Measurements from ENCODE around the gene HSD17B10.
A peak's percentile ranks its signal among the peaks of the same experiment; 100 is the strongest.
"Not testable (repeated sequence)": the region's sequence is repeated elsewhere in the genome, so short reads cannot be mapped to it uniquely, and the experiment has no call there.

HSD17B10 gene

DNA sequence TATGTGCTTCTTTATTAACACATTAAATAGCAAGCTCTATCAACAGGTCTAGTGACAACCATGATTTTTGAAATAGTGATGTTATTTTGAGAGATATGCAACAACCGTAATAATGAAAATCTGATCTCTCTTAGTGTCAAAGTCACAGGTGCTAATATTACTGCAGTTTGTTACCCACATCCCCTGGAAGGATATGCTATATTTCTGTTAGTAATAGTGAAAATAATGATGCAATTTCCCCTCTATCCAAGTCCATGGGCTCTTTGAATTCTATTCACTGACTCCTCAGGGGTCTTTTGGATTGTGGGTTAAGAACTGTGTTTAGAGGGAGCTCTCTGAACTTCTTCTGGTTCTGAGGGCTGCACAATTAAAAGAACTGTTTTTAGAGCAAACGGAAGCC is 3.0 kb upstream of the HSD17B10 start:
- no peak for DNase-seq (ENCODE audit: low spot score)

DNA sequence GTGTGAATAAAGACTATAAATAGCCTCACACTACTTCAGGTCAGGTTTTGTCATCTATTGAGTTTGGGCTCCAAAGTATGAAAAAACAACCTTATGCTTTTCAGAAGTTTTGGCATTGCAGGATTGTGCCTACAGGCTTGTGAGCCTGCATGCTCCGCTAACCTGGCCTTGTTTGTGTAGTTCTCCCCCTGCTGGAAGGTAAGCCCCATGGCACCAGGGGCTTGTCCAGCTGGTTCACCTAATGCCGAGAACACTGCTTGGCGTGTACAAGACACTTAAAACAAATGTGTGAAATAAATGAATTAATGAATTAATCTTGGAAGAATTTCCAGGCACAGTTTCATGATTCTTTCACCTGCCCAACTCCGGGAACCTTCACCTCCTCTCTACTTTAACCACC is 1.8 kb upstream of the HSD17B10 start:
- DNase-seq (ENCODE audit: low spot score), result peak; percentile 58

GRCh38 chrX:53430231-53430630 is 3.9 kb downstream of the HSD17B10 start:
- DNase-seq (ENCODE audit: low spot score), result no peak

DNA sequence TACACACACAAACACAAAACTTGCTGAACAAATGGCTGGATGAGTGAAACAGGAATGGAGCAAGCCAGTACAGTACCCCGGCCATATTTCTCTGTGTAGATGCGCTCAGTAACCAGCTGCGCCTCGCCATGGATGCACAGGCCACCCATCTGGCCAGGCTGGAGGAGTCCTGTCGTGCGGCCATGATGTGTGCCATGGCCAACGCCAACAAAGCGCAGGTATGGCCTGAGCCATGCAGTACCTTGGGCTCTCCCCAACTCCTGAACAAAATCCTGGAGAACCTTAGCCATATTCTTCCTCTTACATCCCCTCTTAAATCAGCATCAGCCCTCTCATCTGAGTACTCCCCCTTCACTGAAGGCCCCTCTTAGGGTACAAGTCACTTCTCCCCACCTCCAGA is 4.4 kb downstream of the HSD17B10 start:
- no peak for DNase-seq (ENCODE audit: low spot score)

DNA sequence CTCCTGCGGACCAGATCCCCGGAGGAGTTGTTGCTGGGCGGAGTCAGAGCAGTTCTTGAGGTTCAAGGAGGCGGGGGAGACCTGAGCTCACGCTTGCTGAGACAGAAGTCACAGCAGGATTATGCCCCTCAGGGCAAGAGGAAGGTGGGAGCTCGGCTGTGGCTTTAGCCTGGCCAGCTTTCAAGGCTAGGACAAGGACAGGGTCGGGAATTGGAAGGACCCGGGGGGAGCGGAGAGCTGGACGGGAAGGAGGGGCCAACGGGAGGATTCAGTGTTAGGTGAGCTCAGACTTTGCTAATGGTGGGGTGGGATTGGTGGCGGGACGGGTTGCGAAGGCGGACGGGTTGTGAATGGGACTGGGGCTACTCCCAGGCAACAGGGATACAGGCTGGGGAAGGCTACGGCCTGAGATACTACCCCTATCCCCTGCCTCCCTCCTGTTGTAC is 11.3 kb downstream of the HSD17B10 start, which contains the start of gene RIBC1:
Gene RIBC1, plus strand, starts transcription at position 13 of the 446 bp plus-strand sequence. CDS start 3,404 bp downstream, outside the sequence.
- no peak for DNase-seq (ENCODE audit: low spot score)

GRCh38 chrX:53422086-53422860 is 11.9 kb downstream of the HSD17B10 start, which contains the start of gene SMC1A:
SMC1A (minus strand) TSS chrX:53422654; CDS start chrX:53422600, 54 bp downstream.
- DNase-seq (ENCODE audit: low spot score), result peak; percentile 87

GRCh38 chrX:53421772-53422085 is 12.4 kb downstream of the HSD17B10 start:
- peak; percentile 31 for DNase-seq (ENCODE audit: low spot score)

DNA sequence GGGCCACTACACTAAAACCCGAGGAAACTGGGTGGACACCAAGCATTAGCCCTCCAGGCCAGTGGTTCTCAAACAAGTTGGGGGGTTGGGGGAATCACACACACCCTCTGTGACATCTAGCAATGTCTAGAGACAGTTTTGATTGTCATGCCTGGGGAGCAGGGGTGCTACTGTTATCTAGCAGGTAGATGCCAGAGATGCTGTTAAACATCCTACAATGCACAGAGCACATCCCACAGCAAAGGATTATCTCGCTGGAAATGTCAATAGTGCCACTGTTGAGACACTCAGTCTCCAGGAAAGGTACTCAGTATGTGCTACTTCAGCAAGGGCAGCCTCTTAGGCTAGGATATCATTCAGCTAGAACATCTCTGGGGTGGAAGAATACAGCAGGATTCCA is 13.0 kb downstream of the HSD17B10 start:
- DNase-seq (ENCODE audit: low spot score), result no peak

- DNase-seq (ENCODE audit: low spot score), result not testable (repeated sequence)
Observed at GRCh38 chrX:53420351-53420750, 13.8 kb downstream of the HSD17B10 start.

- no peak for DNase-seq (ENCODE audit: low spot score)
Observed at GRCh38 chrX:53412446-53412845, 21.7 kb downstream of the HSD17B10 start.

DNA sequence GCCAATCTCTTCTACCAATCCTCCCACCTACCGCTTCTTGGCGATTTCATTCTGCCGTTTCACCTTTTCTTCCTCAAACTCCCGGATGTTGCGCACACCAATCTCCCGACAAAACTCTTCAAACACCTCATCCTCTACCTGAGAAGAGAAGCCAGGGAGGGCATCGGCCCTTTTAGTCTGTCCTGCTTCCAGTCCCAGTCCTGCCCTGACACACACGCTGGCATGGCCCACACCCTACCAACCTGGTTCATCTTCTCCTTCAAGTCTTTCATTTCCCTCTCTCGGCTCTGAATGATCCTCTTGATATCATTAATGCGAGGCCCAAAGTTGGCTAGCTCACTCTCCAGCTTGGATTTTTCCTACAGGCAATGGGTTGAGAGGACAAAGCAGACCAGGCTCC is 30.6 kb downstream of the HSD17B10 start:
- DNase-seq (ENCODE audit: low spot score), result no peak

DNA sequence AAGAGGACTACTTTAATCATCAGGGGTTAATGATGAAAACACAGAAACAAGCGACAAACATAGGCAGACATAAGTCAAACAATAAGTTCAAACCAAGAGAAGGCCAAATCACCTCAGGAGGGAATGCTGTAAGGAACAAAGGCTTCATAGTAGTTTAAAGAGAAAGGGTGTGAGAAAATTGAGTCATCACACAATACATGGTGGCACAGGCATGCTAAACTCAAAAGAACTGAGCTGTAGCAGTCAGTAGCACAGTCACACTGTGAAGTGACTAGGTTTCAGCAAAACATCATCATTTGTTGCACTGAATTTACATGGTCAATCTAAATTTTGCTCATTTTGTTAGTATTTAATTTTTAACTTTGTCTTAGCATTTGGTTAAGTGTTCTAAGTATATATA is 36.0 kb downstream of the HSD17B10 start:
- DNase-seq (ENCODE audit: low spot score), result no peak

DNA sequence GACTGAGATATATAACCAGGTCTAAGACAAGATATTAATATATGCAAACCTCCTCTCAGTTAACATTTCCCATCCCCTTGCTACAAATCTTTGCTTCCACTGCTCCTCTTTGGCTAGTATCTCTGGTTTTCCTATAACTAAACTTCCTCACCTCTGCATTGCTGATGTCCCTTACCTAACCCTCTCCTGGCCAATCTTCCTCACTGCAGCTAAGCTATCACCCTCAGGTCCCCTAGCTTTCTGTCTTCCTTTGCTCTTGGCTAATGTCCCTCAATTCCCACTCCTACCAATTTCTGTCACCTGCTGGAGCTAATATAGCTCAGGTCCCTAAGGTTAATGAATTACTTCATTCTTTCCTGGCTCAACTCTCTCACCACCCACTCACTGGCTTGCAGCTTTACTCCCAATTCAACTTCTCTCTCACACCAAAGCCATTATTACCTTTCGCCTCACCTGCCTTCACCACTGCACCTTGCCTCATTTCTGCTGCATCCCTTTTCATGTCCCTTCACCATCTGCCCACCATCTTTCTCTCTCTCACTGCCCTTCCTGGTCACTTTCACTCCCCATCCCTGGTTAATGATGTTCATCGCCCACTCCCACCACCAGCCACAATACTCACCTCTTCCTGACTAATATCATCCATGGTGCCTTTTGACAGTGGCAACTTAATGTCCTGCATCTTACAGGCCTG is 38.4 kb downstream of the HSD17B10 start:
- DNase-seq (ENCODE audit: low spot score), result no peak

DNA sequence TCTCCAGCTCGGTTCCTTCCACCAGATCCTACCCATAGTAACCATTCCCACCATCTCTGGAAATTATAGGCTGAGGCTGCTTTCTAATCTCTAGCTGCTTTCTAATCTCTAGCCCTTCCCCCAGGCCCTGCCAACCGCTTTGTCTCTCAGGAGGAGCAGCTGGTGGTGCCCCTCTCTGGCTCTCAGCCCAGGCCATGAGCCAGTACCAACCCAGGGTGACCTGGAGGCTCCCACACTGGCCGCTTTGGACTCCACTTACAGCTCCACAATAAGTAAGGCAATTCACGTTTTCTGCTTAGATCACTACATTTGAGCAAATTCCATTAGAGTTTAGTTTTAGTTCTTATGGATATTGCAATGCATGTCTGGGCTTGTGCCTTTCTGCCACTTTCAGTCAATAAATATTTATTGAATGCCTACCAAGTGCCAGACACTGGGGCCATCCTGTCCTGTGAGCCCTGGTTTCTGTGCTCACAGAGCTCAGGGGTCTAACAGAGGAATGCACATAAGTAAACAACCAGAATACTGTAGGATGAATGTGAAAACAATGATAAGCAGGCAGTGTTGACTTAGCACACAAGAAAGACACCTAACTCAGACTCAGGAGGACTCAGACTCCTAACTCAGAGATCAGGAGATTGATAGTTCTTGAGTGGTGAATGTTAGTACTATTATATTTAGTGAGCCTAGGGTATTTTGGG is 50.6 kb downstream of the HSD17B10 start:
- no peak for DNase-seq (ENCODE audit: low spot score)

Data from LoVo (cell line).